ENCODE data around the gene LIMA1. TPM values are rescaled to one million over a fixed set of nuclear protein-coding genes. Genes with fewer than 3 reads are reported as not detected.

The LIMA1 gene
- total RNA-seq, 2 donors from 2014 or later, result 48.8 to 53.4 TPM

DNA sequence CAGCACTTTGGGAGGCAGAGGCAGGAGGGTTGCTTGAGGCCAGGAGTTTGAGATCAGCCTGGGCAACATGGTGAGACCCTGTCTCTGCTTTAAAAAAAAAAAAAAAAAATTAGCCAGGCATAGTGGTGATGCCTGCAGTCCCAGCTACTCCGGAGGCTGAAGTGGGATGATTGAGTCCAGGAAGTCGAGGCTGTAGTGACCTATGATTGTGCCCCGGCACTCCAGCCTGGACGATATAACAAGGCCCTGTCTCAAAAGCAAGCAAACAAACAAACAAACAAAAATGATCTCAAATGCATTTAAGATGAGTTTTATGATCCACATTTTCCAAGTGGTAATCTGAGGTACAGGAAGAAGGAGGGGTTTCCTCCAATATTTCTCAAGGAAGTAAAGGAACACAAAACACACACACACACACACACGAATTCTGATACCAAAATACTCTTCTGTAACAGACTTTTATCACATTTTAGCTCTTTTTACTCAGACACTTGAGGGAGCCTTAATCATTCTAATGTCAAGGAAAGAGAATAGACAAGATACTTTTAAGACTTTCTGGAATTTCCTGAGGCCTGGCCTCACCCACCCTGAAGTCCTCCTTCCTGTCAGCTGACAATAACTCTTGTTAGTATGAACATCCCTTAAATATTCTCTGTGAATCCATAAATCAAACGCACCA lies 71.8 kb downstream of the LIMA1 start:
- intact Hi-C loops (cut with DNase I), result no loop called here
- DNase-seq (no peak), ATAC-seq (no peak)
- Histone ChIP-seq H3K27me3 (no peaks in the 10 kb centered on the region), H3K4me3 (no peak overlapping the region), H3K27ac (peak overlapping the region in 1 of 4 donors; percentile 53), H3K4me1 (no peaks in the 10 kb centered on the region), H3K36me3 (replicated peaks in 1 of 2; ENCODE audit: insufficient read depth in 1 of 2, low read depth in 2 of 2) (peaks cover 0 to 2% of the 10 kb centered on the region in 2 donors), H3K9me3 (no peaks in the 10 kb centered on the region)
- 86 to 87% methylated on average over 6 of the region's 6 CpGs for WGBS, 2 donors
- TF ChIP-seq CTCF (IDR thresholded peaks at IDR 0.05), result no peak
- no peak for TF ChIP-seq POLR2A (IDR thresholded peaks at IDR 0.05)

GRCh38 chr12:50207424-50207823 lies 75.9 kb downstream of the LIMA1 start:
- no peaks in the 10 kb centered on the region for H3K27me3 ChIP-seq
- H3K27ac ChIP-seq, result no peak overlapping the region
- no peak for TF ChIP-seq CTCF (IDR thresholded peaks at IDR 0.05)
- intact Hi-C loops (cut with DNase I), result no loop called here
- H3K4me1 ChIP-seq, result peaks cover 2% of the 10 kb centered on the region
- WGBS, 2 donors, result 100% methylated on average over 2 of the region's 2 CpGs
- ATAC-seq, result no peak
- H3K36me3 ChIP-seq (replicated peaks in 1 of 2; ENCODE audit: insufficient read depth in 1 of 2, low read depth in 2 of 2), result peaks cover 0 to 6% of the 10 kb centered on the region in 2 donors
- H3K4me3 ChIP-seq, result no peak overlapping the region
- H3K9me3 ChIP-seq, result no peaks in the 10 kb centered on the region
- no peak for DNase-seq

GRCh38 chr12:50205648-50206047 lies 77.7 kb downstream of the LIMA1 start:
- Histone ChIP-seq H3K9me3 (no peaks in the 10 kb centered on the region), H3K4me1 (peaks cover 17% of the 10 kb centered on the region), H3K36me3 (replicated peaks in 1 of 2; ENCODE audit: insufficient read depth in 1 of 2, low read depth in 2 of 2) (peaks cover 0 to 7% of the 10 kb centered on the region in 2 donors), H3K27ac (no peak overlapping the region), H3K27me3 (no peaks in the 10 kb centered on the region), H3K4me3 (no peak overlapping the region)
- no peak for ATAC-seq
- DNase-seq, result no peak
- no peak for TF ChIP-seq CTCF (IDR thresholded peaks at IDR 0.05)
- TF ChIP-seq POLR2A (IDR thresholded peaks at IDR 0.05), result no peak
- intact Hi-C loops (cut with DNase I), result no loop called here
- 90 to 94% methylated on average over 6 of the region's 6 CpGs for WGBS, 2 donors

DNA sequence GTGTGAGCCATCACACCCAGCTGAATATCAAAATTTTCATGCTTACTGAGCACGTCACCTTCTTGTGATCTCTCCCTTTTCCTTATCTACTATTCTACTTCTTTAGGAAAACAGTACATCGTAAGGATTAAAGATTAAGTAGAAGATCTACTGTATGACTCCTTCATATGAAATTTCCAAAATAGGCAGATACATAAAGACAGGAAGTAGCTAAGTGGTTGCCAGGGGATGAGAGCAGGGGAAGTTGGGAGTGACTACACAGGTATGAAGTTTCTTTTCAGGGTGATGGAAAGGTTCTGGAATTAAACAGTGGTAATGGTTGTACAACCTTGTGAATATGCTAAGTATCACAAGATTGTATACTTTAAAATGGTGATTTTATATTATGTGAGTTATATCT lies 79.6 kb downstream of the LIMA1 start:
- peaks cover 0 to 17% of the 10 kb centered on the region in 2 donors for H3K36me3 ChIP-seq (replicated peaks in 1 of 2; ENCODE audit: insufficient read depth in 1 of 2, low read depth in 2 of 2)
- peak overlapping the region in 1 of 4 donors; percentile 79 for H3K27ac ChIP-seq

More for the DNA sequence above, 79.6 kb downstream of the LIMA1 start:
- intact Hi-C loops (cut with DNase I), result no loop called here
- no peak overlapping the region for H3K4me3 ChIP-seq
- 78 to 90% methylated on average over 2 of the region's 2 CpGs for WGBS, 2 donors
- H3K9me3 ChIP-seq, result no peaks in the 10 kb centered on the region
- no peak for ATAC-seq
- peaks cover 17% of the 10 kb centered on the region for H3K4me1 ChIP-seq
- H3K27me3 ChIP-seq, result no peaks in the 10 kb centered on the region
- no peak for TF ChIP-seq CTCF (IDR thresholded peaks at IDR 0.05)
- TF ChIP-seq POLR2A (IDR thresholded peaks at IDR 0.05), result no peak
- no peak for DNase-seq

Measured in body of pancreas (tissue), 4 donors.